Panc1 (cell line): Measurements from ENCODE around the gene HES2. TPM values are rescaled to one million over a fixed set of nuclear protein-coding genes. Genes with fewer than 3 reads are reported as not detected.
"Not testable (repeated sequence)": the region's sequence is repeated elsewhere in the genome, so short reads cannot be mapped to it uniquely, and the experiment has no call there.

Source experiments
- ATAC-seq: fragments of 200-7000 bp; cut with Tn5 transposase; 2 replicates; pipeline ENCODE4 v1.9.1; 2020; ENCODE audit warnings: mild to moderate bottlenecking, moderate library complexity
- BruUV-seq: library from RNA; stranded (reverse); fragments of 400-500 nt; replicated peaks from 2 replicates; lab custom pipeline; 2021; lab: Mats Ljungman, UMichigan
- CTCF ChIA-PET: fragments of 300-600 bp; sonication (Branson Sonifier 250); formaldehyde crosslinking; loops from one replicate; lab custom pipeline; 2022; ENCODE audit warnings: antibody characterized with exemption; lab: Charles Lee
- POLR2A ChIA-PET: fragments of 300-600 bp; sonication (Branson Sonifier 250); formaldehyde crosslinking; loops from one replicate; lab custom pipeline; 2022; ENCODE audit warnings: antibody characterized with exemption; lab: Charles Lee
- DNase-seq: peaks from one replicate; pipeline ENCODE4 v3.0.0-alpha.2; 2010; ENCODE audit warnings: low read depth, low spot score
- H3K27ac ChIP-seq: 2 replicates; pipeline ENCODE4 v1.5.1; 2011; ENCODE audit warnings: mild to moderate bottlenecking, low read length, inconsistent platforms
- H3K27me3 ChIP-seq: fragments of 200-500 bp; sonication (Bioruptor generic); 2 replicates; pipeline ENCODE4 v1.6.0; 2014; ENCODE audit warnings: low read length, inconsistent platforms; ENCODE audit not compliant: control insufficient read depth, insufficient read depth
- H3K36me3 ChIP-seq: fragments of 200-500 bp; sonication (Bioruptor generic); 2 replicates; pipeline ENCODE4 v1.5.1; 2014; ENCODE audit warnings: inconsistent platforms, mild to moderate bottlenecking, low read length, moderate library complexity; ENCODE audit not compliant: control insufficient read depth, insufficient read depth
- H3K4me1 ChIP-seq: 2 replicates; pipeline ENCODE4 v1.5.1; 2011; ENCODE audit warnings: inconsistent platforms, mild to moderate bottlenecking, low read length, moderate library complexity; ENCODE audit not compliant: control insufficient read depth, insufficient read depth
- H3K4me3 ChIP-seq, 2 experiments: 2 replicates each; pipeline ENCODE4 v1.5.1; 2011 to 2012; ENCODE audit warnings: low read depth in 2 of 2, low read length in 2 of 2, mild to moderate bottlenecking in 2 of 2, inconsistent platforms in 1 of 2, moderate library complexity in 1 of 2
- H3K9me3 ChIP-seq: fragments of 200-500 bp; sonication (Bioruptor generic); 2 replicates; pipeline ENCODE4 v1.5.1; 2014; ENCODE audit warnings: low read depth, mild to moderate bottlenecking, inconsistent platforms, low read length, moderate library complexity; ENCODE audit not compliant: control insufficient read depth, insufficient read depth
- CTCF ChIP-seq: fragments of 450-650 bp; IDR thresholded peaks from 2 replicates; pipeline ENCODE4 v1.5.1; 2017; ENCODE audit warnings: mild to moderate bottlenecking
- POLR2AphosphoS5 ChIP-seq: IDR thresholded peaks from 2 replicates; pipeline ENCODE4 v1.6.1; 2012; ENCODE audit warnings: mild to moderate bottlenecking, low read depth, low read length, moderate library complexity
- REST ChIP-seq, 2 experiments: IDR thresholded peaks; 2 replicates each; pipeline ENCODE4 v1.6.1; 2011 to 2012; ENCODE audit warnings: low read depth in 2 of 2, control low read depth in 1 of 2, low read length in 1 of 2, mild to moderate bottlenecking in 1 of 2, moderate library complexity in 1 of 2; ENCODE audit not compliant: insufficient read depth in 1 of 2
- SIN3A ChIP-seq: IDR thresholded peaks from 2 replicates; pipeline ENCODE4 v1.6.1; 2012; ENCODE audit warnings: low read depth, mild to moderate bottlenecking, low read length, moderate library complexity, borderline replicate concordance; ENCODE audit not compliant: insufficient read depth
- TCF7L2 ChIP-seq: IDR thresholded peaks from 2 replicates; pipeline ENCODE4 v1.6.1; 2011; ENCODE audit warnings: mild to moderate bottlenecking, low read depth, low read length, inconsistent platforms
- in situ Hi-C: cut with HindIII; loops from 2 replicates; pipeline ENCODE4 v1.10.0; 2016; ENCODE audit warnings: low sequenced_read_pairs, low pct_unique_long_range_greater_than_20kb
- intact Hi-C: fragments of 100-400 bp; cut with micrococcal nuclease; formaldehyde crosslinking; loops from one replicate; pipeline ENCODE4 v1.10.0; 2022; ENCODE audit not compliant: unreplicated experiment
- total RNA-seq: library from RNA; stranded (reverse); gene quantifications from one replicate; pipeline ENCODE4 v1.2.1, GENCODE V29; 2021; ENCODE audit not compliant: unreplicated experiment

Gene HES2
- total RNA-seq, 1 experiment from 2014 or later = 11.1 TPM

GRCh38 chr1:6436277-6436676 is 16.6 kb upstream of the HES2 start:
- POLR2A ChIA-PET, DNase-seq, H3K36me3 ChIP-seq, H3K9me3 ChIP-seq, intact Hi-C loops, H3K4me3 ChIP-seq, ATAC-seq, H3K27ac ChIP-seq, BruUV-seq, H3K27me3 ChIP-seq, in situ Hi-C loops: not testable (repeated sequence)
- CTCF ChIA-PET = interaction anchor here (2.1 kb wide), 1 partner anchor 16 kb away, joined by 11 read pairs; the partner anchor contains the start of gene HES2
- peaks cover 14% of the 10 kb centered on the region for H3K4me1 ChIP-seq

- in situ Hi-C loops (no loop called here), intact Hi-C loops (no loop called here)
- ChIA-PET CTCF (interaction anchor here (0.7 kb wide), 1 partner anchor 33 kb away, joined by 3 read pairs; no protein-coding TSS in a partner anchor), POLR2A (no interaction called here)
- no peaks in the 10 kb centered on the region for H3K27me3 ChIP-seq
- no peaks in the 10 kb centered on the region for H3K9me3 ChIP-seq
- peaks cover 14% of the 10 kb centered on the region for H3K4me1 ChIP-seq
- H3K4me3 ChIP-seq = no peak overlapping the region
- no peak overlapping the region for H3K27ac ChIP-seq
- TF ChIP-seq CTCF (no peak), SIN3A (no peak)
- no peak for DNase-seq
- ATAC-seq = no peak
- no TSS peak for BruUV-seq
- H3K36me3 ChIP-seq = no peaks in the 10 kb centered on the region
Measured at GRCh38 chr1:6435547-6435946, 15.8 kb upstream of the HES2 start.

GRCh38 chr1:6435129-6435528 is 15.4 kb upstream of the HES2 start:
- ATAC-seq = no peak
- TF ChIP-seq REST (IDR thresholded peaks at IDR 0.05; ENCODE audit: insufficient read depth in 1 of 2, low read depth in 2 of 2, low read length in 1 of 2) (no peak), SIN3A (no peak), POLR2AphosphoS5 (no peak), TCF7L2 (no peak), CTCF (no peak)
- H3K27me3 ChIP-seq = no peaks in the 10 kb centered on the region
- in situ Hi-C loops = no loop called here
- H3K36me3 ChIP-seq = no peaks in the 10 kb centered on the region
- H3K4me3 ChIP-seq = no peak overlapping the region
- no peak for DNase-seq
- H3K9me3 ChIP-seq = no peaks in the 10 kb centered on the region
- no peak overlapping the region for H3K27ac ChIP-seq
- BruUV-seq = no TSS peak
- intact Hi-C loops = no loop called here
- H3K4me1 ChIP-seq = peaks cover 14% of the 10 kb centered on the region
- ChIA-PET CTCF (no interaction called here), POLR2A (no interaction called here)
